Neural cell (in vitro differentiated cells): ENCODE measurements around the gene GRIA1.

Source experiments
- CTCF ChIP-seq: fragments of 450-650 bp; IDR thresholded peaks from 2 replicates; pipeline ENCODE4 v1.5.1; 2014; ENCODE audit warnings: antibody characterized with exemption, mild to moderate bottlenecking, moderate library complexity; ENCODE audit not compliant: poor library complexity, severe bottlenecking
- EZH2 ChIP-seq: fragments of 200-600, 300-800 bp; shearing (Covaris generic), sonication (generic); IDR thresholded peaks from 2 replicates; pipeline ENCODE4 v1.6.1; 2014; ENCODE audit warnings: antibody characterized with exemption, low read length, borderline replicate concordance, mild to moderate bottlenecking; ENCODE audit not compliant: insufficient read depth, poor library complexity, severe bottlenecking
- POLR2AphosphoS5 ChIP-seq: IDR thresholded peaks from 2 replicates; pipeline ENCODE4 v1.6.1; 2012
- RAD21 ChIP-seq: fragments of 450-650 bp; conservative IDR thresholded peaks from 2 replicates; pipeline ENCODE4 v1.6.1; 2014; ENCODE audit warnings: antibody characterized with exemption, mild to moderate bottlenecking, moderate library complexity
- REST ChIP-seq: IDR thresholded peaks from 2 replicates; pipeline ENCODE4 v1.6.1; 2012; ENCODE audit warnings: borderline replicate concordance
- SMC3 ChIP-seq: fragments of 450-650 bp; conservative IDR thresholded peaks from 2 replicates; pipeline ENCODE4 v1.6.1; 2014; ENCODE audit warnings: antibody characterized with exemption, mild to moderate bottlenecking, moderate library complexity; ENCODE audit not compliant: poor library complexity
- TAF1 ChIP-seq: IDR thresholded peaks from 2 replicates; pipeline ENCODE4 v1.6.1; 2012; ENCODE audit warnings: low read depth

DNA sequence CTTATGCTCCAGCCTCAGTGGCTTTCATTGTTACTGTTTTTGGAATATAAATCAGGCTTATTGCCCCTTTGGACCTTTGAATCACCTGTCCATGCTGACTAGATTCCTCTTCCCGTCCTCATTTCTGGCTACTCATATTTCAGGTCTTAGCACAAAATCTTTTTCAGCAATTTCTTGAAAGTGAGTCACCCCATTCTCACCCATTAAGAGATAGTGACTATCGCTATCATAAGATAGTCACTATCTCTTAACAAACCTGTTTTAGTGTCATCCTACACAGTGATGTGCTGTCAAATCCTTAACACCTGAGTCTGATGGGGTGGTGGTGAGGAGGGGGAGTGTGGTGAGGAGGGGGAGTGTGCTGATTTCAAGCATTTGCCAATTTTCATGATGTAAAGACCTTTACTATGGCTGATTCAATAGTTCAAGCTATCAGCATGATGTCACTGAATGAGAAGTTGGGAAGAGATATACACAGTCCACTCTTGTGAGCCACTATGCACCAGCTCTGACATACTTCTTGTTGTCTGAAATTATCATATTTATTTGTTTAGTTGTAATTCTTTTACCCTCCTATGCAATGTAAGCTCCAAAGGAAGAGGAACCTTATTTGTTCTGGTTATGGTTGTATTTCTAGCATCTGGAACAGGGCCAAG, 95.3 kb downstream of the GRIA1 start:
- TF ChIP-seq CTCF (no peak), POLR2AphosphoS5 (no peak), EZH2 (no peak), TAF1 (no peak), REST (no peak), RAD21 (no peak), SMC3 (no peak)
